ENCODE results near the gene DNAH17. TPM values are rescaled to one million over a fixed set of nuclear protein-coding genes. Genes with fewer than 3 reads are reported as not detected.

Gene DNAH17
- total and polyA plus RNA-seq, 2 of the 8 experiments (the other 6 are each of a cell fraction or from before 2014, with no cell fraction given) = 0.14 to 0.67 TPM

DNA sequence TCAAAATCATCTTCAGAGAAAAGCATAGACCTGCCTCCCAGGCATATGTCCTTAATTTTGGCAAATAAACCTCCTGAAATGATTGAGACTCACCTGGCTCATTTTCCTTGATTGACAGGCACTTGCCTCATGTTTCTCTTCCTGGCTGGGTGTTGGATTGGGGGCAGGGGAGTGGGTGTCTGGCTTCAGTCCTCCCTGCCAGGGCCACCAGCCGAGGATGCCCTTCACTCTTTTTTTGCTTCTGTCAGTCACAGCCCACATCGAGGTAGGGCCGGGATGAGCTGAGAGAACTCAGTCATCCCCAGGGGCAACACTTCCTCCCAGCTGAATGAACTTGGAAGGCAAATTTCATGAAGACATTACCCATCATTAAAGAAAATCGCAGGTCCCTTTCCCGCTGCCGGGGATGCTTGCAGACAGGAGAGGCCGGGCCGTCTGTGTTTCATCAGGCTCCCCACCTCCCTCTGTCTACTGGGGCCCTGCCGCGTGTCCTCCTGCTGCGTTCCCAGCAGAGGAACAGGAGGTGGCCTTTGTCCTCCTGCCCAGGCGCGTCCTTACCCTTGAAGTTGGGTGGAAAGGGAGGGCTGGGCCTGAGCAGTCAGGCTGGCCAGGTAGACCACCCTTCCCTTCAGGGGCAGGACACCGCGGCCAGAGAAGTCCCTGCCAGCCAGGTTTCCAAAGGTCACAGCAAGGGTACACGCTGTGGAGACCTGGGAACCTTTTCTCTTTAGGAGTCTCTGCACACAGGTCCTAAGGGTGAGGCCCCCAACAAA, 11.2 kb upstream of the DNAH17 start (continued):
- TF ChIP-seq CHD7 (IDR thresholded peaks at IDR 0.05; ENCODE audit: insufficient replicate concordance, low read length) = no peak
